HepG2 (cell line): ENCODE results near the gene TMEM108. TPM values are rescaled to one million over a fixed set of nuclear protein-coding genes. Genes with fewer than 3 reads are reported as not detected.

ENCODE experiments used
- ATAC-seq: fragments of 200-7000 bp; cut with Tn5 transposase; 3 replicates; pipeline ENCODE4 v1.9.1; 2020; ENCODE audit warnings: mild to moderate bottlenecking, moderate library complexity
- BruUV-seq: library from RNA; stranded (reverse); fragments of 400-500 nt; replicated peaks from 2 replicates; lab custom pipeline; 2021; lab: Mats Ljungman, UMichigan
- CTCF ChIA-PET: fragments of 300-600 bp; formaldehyde crosslinking; extraction: SDS; loops from one replicate; lab custom pipeline; 2021; ENCODE audit warnings: low total read pairs, inconsistent platforms, low intra/inter-chr PET ratio; lab: Yijun Ruan, JAX
- POLR2A ChIA-PET: fragments of 350-600 bp; sonication (Branson Sonifier 250); formaldehyde crosslinking; loops from one replicate; lab custom pipeline; 2020; ENCODE audit warnings: antibody characterized with exemption, inconsistent platforms; lab: Yijun Ruan, JAX
- DNase-seq: peaks from one replicate; pipeline ENCODE4 v3.0.0-alpha.2; 2015; ENCODE audit warnings: low spot score
- FAIRE-seq: peaks from 3 replicates; lab custom pipeline; 2011; peaks lifted over from hg19 to GRCh38; lab: Jason Lieb, UNC
- H2AFZ ChIP-seq: one replicate; pipeline ENCODE4 v1.6.1; 2011; ENCODE audit warnings: low read length, inconsistent platforms
- H3K27ac ChIP-seq: fragments of 300-600 bp; 3 replicates; pipeline ENCODE4 v1.8.0; 2011; ENCODE audit warnings: mixed run types, mild to moderate bottlenecking, mixed read lengths, low read length, inconsistent platforms; ENCODE audit not compliant: insufficient read depth; ENCODE audit errors: extremely low read length
- H3K27me3 ChIP-seq, 2 experiments: fragments of 200-600 bp in 1 of 2; 2 replicates in 1 of 2; 3 replicates in 1 of 2; pipeline versions ENCODE4 v1.6.0 to v1.8.0; 2011; ENCODE audit warnings: low read length in 2 of 2, mild to moderate bottlenecking in 2 of 2, moderate library complexity in 2 of 2, inconsistent platforms in 1 of 2; ENCODE audit not compliant: insufficient read depth in 2 of 2, control insufficient read depth in 1 of 2
- H3K36me3 ChIP-seq, 2 experiments: fragments of 200-600 bp in 1 of 2; replicated peaks in 1 of 2; 2 replicates in 1 of 2; 3 replicates in 1 of 2; pipeline versions ENCODE4 v1.5.1 to v1.8.0; 2011; ENCODE audit warnings: low read length in 2 of 2, inconsistent platforms in 1 of 2; ENCODE audit not compliant: insufficient read depth in 2 of 2, control insufficient read depth in 1 of 2
- H3K4me1 ChIP-seq: 2 replicates; pipeline ENCODE4 v1.5.1; 2012; ENCODE audit warnings: low read length, inconsistent platforms; ENCODE audit not compliant: insufficient read depth
- H3K4me2 ChIP-seq: 2 replicates; pipeline ENCODE4 v1.6.0; 2011; ENCODE audit warnings: low read depth, low read length, inconsistent platforms
- H3K4me3 ChIP-seq, 3 experiments: fragments of 200-600 bp in 1 of 3; sonication (generic), shearing (Covaris generic) in 1 of 3; replicated peaks in 1 of 3; 2 replicates each; pipeline ENCODE4 v1.5.1; 2011 to 2016; ENCODE audit warnings: low read length in 3 of 3, inconsistent platforms in 2 of 3, low read depth in 2 of 3, mild to moderate bottlenecking in 2 of 3, control low read depth in 1 of 3, mixed read lengths in 1 of 3; ENCODE audit not compliant: insufficient read depth in 1 of 3
- H3K79me2 ChIP-seq: one replicate; pipeline ENCODE4 v1.6.1; 2011; ENCODE audit warnings: low read length, inconsistent platforms; ENCODE audit not compliant: insufficient read depth
- H3K9ac ChIP-seq: 2 replicates; pipeline ENCODE4 v1.6.0; 2011; ENCODE audit warnings: mild to moderate bottlenecking, low read depth, low read length, inconsistent platforms; ENCODE audit not compliant: insufficient read depth
- H3K9me3 ChIP-seq: 2 replicates; pipeline ENCODE4 v1.5.1; 2012; ENCODE audit warnings: mild to moderate bottlenecking, low read length
- H4K20me1 ChIP-seq: 2 replicates; pipeline ENCODE4 v1.6.0; 2011; ENCODE audit warnings: inconsistent platforms, mild to moderate bottlenecking, low read length, moderate library complexity; ENCODE audit not compliant: insufficient read depth
- YEATS2 ChIP-seq: sonication (generic); formaldehyde crosslinking; IDR thresholded peaks from 2 replicates; pipeline ENCODE4 v1.4.0; 2020; ENCODE audit warnings: missing genetic modification reagents, borderline replicate concordance
- ZNF337 ChIP-seq: sonication (generic); formaldehyde crosslinking; IDR thresholded peaks from 2 replicates; pipeline ENCODE4 v1.5.1; 2020; ENCODE audit warnings: missing genetic modification reagents, low read depth, mild to moderate bottlenecking, borderline replicate concordance
- ZNF615 ChIP-seq: sonication (generic); formaldehyde crosslinking; IDR thresholded peaks from 2 replicates; pipeline ENCODE4 v1.5.0; 2020; ENCODE audit warnings: mild to moderate bottlenecking, missing genetic modification reagents, borderline replicate concordance
- WGBS: methylation state at CpG from one replicate; pipeline ENCODE4 v1.1.6; 2017; ENCODE audit warnings: low lambda C conversion rate; 5-methylcytosine and 5-hydroxymethylcytosine counted together
- in situ Hi-C: cut with HindIII; loops from 2 replicates; pipeline ENCODE4 v1.10.0; 2017; ENCODE audit warnings: low pct_unique_long_range_greater_than_20kb; ENCODE audit not compliant: extremely low pct_ligation_motif_present
- intact Hi-C: fragments of 100-400 bp; cut with micrococcal nuclease; formaldehyde crosslinking; loops from one replicate; pipeline ENCODE4 v1.10.0; 2022; ENCODE audit not compliant: unreplicated experiment
- polyA plus RNA-seq, 8 experiments: library from polyadenylated mRNA; depleted of rRNA in 3 of 8; stranded (reverse) in 7 of 8; unstranded in 1 of 8; fragments of >200 nt; fragmentation: Illumina TruSeq in 4 of 8; extraction: Trizol in 4 of 8; gene quantifications; 2 replicates each; pipeline versions ENCODE4 v1.2.1 to v1.2.3, GENCODE V29; 2011 to 2016; ENCODE audit warnings: low read depth in 4 of 8, missing spikeins in 1 of 8, mixed read lengths in 1 of 8; ENCODE audit not compliant: insufficient read depth in 1 of 8
- total RNA-seq, 5 experiments: library from RNA; depleted of rRNA; stranded (reverse); fragments of >200 nt; fragmentation: Illumina TruSeq; extraction: Trizol; gene quantifications; 2 replicates each; pipeline ENCODE4 v1.2.3, GENCODE V29; 2016; ENCODE audit warnings: low read depth in 1 of 5
- TF ChIP-seq, protein P1 (sequence below): sonication (generic); formaldehyde crosslinking; IDR thresholded peaks from one replicate; pipeline ENCODE4 v1.5.1; 2020; ENCODE audit warnings: mild to moderate bottlenecking, missing genetic modification reagents; ENCODE audit errors: not compliant biosample characterization
- TF ChIP-seq, protein P2 (sequence below): IDR thresholded peaks from 2 replicates; pipeline ENCODE4 v1.6.1; 2016; ENCODE audit warnings: low read depth, borderline replicate concordance
- TF ChIP-seq, protein P3 (sequence below): sonication (generic); formaldehyde crosslinking; IDR thresholded peaks from 2 replicates; pipeline ENCODE4 v1.5.1; 2020; ENCODE audit warnings: mild to moderate bottlenecking, missing genetic modification reagents

The TMEM108 gene
- total and polyA plus RNA-seq, 2 of the 13 experiments (the other 11 are each of a cell fraction or from before 2014, with no cell fraction given), result not detected

DNA sequence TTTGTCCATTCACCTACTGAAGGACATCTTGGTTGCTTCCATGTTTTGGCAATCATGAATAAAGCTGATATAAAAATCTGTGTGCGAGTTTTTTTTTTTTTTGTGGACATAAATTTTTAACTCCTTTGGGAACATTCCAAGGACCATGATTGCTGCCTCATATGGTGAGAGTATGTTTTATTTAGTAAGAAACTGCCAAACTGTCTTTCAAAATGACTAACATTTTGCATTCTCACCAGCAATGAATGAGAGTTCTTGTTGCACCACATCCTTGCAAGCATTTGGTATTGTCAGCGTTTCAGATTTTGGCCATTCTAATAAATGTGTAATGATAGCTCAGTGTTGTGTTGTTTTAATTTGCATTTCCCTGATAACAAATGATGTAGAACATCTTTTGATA lies 12.7 kb downstream of the TMEM108 start:
- no peaks in the 10 kb centered on the region for H3K9me3 ChIP-seq
- no peaks in the 10 kb centered on the region for H4K20me1 ChIP-seq
- no peaks in the 10 kb centered on the region for H3K36me3 ChIP-seq
- H2AFZ ChIP-seq, result no peak overlapping the region
- H3K4me3 ChIP-seq, result no peak overlapping the region
- in situ Hi-C loops, result no loop called here
- no peaks in the 10 kb centered on the region for H3K4me1 ChIP-seq
- H3K4me2 ChIP-seq, result no peak overlapping the region
- 0% methylated on average over 2 of the region's 2 CpGs for WGBS
- ATAC-seq (no peak), DNase-seq (no peak), FAIRE-seq (no peak)
- ChIA-PET CTCF (no interaction called here), POLR2A (no interaction called here)
- no peaks in the 10 kb centered on the region for H3K27me3 ChIP-seq
- BruUV-seq, result no TSS peak
- intact Hi-C loops, result no loop called here
- no peak overlapping the region for H3K27ac ChIP-seq
- no peaks in the 10 kb centered on the region for H3K79me2 ChIP-seq
- no peak for TF ChIP-seq ZNF615 (CRISPR knock-in tag)
- no peak overlapping the region for H3K9ac ChIP-seq

DNA sequence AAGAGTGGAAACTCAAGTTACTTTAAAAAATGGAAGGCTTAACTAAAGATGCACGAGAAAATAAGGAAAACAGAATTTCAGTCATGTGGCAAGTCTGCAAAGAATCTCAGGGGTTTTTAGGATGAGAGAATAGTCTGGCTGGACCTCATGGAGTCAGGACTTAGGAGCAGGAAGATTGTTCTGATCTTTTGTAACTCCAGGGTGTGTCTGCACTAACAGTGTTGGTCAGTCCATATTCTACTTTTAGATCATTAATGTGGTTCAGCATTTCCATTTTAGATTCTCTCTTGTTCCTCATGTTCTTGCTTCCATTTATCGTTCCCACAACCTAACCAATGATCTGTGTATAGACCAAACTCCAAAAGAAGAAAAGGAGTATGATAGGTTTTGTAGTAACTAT lies 15.3 kb downstream of the TMEM108 start:
- FAIRE-seq, result no peak
- in situ Hi-C loops, result no loop called here
- WGBS, result 0% methylated on average over 2 of the region's 2 CpGs
- TF ChIP-seq YEATS2 (CRISPR knock-in tag) (no peak), ZNF337 (CRISPR knock-in tag) (no peak)
- TF ChIP-seq, protein P1, sequence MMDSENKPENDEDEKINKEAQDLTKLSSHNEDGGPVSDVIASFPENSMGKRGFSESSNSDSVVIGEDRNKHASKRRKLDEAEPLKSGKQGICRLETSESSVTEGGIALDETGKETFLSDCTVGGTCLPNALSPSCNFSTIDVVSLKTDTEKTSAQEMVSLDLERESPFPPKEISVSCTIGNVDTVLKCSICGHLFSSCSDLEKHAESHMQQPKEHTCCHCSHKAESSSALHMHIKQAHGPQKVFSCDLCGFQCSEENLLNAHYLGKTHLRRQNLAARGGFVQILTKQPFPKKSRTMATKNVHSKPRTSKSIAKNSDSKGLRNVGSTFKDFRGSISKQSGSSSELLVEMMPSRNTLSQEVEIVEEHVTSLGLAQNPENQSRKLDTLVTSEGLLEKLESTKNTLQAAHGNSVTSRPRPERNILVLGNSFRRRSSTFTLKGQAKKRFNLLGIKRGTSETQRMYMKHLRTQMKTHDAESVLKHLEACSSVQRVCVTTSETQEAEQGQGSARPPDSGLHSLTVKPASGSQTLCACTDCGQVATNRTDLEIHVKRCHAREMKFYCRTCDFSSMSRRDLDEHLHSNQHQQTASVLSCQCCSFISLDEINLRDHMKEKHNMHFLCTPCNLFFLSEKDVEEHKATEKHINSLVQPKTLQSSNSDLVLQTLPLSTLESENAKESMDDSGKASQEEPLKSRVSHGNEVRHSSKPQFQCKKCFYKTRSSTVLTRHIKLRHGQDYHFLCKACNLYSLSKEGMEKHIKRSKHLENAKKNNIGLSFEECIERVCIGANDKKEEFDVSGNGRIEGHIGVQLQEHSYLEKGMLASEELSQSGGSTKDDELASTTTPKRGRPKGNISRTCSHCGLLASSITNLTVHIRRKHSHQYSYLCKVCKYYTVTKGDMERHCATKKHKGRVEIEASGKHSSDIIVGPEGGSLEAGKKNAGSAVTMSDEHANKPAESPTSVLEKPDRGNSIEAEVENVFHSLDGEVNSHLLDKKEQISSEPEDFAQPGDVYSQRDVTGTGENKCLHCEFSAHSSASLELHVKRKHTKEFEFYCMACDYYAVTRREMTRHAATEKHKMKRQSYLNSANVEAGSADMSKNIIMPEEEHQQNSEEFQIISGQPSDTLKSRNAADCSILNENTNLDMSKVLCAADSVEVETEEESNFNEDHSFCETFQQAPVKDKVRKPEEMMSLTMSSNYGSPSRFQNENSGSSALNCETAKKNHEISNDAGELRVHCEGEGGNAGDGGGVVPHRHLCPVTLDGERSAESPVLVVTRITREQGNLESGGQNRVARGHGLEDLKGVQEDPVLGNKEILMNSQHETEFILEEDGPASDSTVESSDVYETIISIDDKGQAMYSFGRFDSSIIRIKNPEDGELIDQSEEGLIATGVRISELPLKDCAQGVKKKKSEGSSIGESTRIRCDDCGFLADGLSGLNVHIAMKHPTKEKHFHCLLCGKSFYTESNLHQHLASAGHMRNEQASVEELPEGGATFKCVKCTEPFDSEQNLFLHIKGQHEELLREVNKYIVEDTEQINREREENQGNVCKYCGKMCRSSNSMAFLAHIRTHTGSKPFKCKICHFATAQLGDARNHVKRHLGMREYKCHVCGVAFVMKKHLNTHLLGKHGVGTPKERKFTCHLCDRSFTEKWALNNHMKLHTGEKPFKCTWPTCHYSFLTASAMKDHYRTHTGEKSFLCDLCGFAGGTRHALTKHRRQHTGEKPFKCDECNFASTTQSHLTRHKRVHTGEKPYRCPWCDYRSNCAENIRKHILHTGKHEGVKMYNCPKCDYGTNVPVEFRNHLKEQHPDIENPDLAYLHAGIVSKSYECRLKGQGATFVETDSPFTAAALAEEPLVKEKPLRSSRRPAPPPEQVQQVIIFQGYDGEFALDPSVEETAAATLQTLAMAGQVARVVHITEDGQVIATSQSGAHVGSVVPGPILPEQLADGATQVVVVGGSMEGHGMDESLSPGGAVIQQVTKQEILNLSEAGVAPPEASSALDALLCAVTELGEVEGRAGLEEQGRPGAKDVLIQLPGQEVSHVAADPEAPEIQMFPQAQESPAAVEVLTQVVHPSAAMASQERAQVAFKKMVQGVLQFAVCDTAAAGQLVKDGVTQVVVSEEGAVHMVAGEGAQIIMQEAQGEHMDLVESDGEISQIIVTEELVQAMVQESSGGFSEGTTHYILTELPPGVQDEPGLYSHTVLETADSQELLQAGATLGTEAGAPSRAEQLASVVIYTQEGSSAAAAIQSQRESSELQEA, result no peak
- TF ChIP-seq, protein P2, sequence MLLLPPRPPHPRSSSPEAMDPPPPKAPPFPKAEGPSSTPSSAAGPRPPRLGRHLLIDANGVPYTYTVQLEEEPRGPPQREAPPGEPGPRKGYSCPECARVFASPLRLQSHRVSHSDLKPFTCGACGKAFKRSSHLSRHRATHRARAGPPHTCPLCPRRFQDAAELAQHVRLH (CRISPR knock-in tag), result no peak
- TF ChIP-seq, protein P3, sequence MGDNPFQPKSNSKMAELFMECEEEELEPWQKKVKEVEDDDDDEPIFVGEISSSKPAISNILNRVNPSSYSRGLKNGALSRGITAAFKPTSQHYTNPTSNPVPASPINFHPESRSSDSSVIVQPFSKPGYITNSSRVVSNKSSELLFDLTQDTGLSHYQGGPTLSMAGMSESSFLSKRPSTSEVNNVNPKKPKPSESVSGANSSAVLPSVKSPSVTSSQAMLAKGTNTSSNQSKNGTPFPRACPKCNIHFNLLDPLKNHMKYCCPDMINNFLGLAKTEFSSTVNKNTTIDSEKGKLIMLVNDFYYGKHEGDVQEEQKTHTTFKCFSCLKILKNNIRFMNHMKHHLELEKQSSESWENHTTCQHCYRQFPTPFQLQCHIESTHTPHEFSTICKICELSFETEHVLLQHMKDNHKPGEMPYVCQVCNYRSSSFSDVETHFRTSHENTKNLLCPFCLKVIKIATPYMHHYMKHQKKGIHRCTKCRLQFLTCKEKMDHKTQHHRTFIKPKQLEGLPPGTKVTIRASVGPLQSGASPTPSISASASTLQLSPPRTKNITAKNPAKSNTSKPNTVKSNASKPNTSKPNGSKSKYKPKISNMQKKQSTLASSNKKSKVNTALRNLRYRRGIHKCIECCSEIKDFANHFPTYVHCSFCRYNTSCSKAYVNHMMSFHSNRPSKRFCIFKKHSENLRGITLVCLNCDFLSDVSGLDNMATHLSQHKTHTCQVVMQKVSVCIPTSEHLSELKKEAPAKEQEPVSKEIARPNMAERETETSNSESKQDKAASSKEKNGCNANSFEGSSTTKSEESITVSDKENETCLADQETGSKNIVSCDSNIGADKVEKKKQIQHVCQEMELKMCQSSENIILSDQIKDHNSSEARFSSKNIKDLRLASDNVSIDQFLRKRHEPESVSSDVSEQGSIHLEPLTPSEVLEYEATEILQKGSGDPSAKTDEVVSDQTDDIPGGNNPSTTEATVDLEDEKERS (CRISPR knock-in tag), result no peak

More for the DNA sequence above, 15.3 kb downstream of the TMEM108 start:
- no peak overlapping the region for H3K4me2 ChIP-seq
- H3K9ac ChIP-seq, result no peak overlapping the region
- ATAC-seq, result no peak
- H2AFZ ChIP-seq, result no peak overlapping the region
- no peaks in the 10 kb centered on the region for H3K27me3 ChIP-seq
- intact Hi-C loops, result no loop called here
- no peaks in the 10 kb centered on the region for H4K20me1 ChIP-seq
- H3K9me3 ChIP-seq, result no peaks in the 10 kb centered on the region
- ChIA-PET CTCF (no interaction called here), POLR2A (no interaction called here)
- H3K27ac ChIP-seq, result no peak overlapping the region
- no peak for DNase-seq
- H3K79me2 ChIP-seq, result no peaks in the 10 kb centered on the region
- BruUV-seq, result no TSS peak
- H3K4me3 ChIP-seq, result no peak overlapping the region
- no peaks in the 10 kb centered on the region for H3K36me3 ChIP-seq
- H3K4me1 ChIP-seq, result no peaks in the 10 kb centered on the region
